ENCODE measurements around the gene CPEB3. TPM values are rescaled to one million over a fixed set of nuclear protein-coding genes. Genes with fewer than 3 reads are reported as not detected.

The CPEB3 gene
- total RNA-seq, 3 donors from 2014 or later, result 7.4 to 11.0 (median 8.2) TPM

DNA sequence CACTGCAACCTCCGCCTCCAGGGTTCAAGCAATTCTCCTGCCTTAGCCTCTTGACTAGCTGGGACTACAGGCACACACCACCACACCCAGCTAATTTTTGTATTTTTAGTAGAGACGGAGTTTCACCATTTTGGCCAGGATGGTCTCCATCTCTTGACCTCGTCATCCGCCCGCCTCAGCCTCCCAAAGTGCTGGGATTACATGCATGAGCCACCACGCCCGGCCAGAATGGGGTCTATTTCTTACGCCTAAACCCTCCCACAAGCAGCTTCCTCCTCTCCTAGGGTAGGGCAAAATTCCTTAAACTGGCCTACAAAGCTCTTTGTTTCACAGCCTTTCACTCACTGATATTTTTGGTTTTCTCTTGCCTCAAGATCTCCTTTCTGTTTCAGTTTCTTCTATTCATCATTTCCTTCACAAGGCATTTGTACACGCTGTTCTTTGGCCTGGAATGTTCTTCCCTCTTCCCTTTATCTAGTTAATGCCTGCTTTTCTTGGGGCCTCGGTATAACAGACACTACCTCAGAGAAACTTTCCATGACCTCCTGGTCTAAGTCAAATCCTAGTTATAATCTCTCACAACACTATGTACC lies 6.7 kb downstream of the CPEB3 start:
- ATAC-seq (peak; percentile 42), DNase-seq (no peak)
- intact Hi-C loops (cut with DNase I, micrococcal nuclease), result no loop called here
- no peak for TF ChIP-seq CTCF (IDR thresholded peaks at IDR 0.05)
- Histone ChIP-seq H3K4me3 (no peak overlapping the region), H3K9me3 (no peaks in the 10 kb centered on the region), H3K4me1 (ENCODE audit: low read depth) (no peaks in the 10 kb centered on the region), H3K36me3 (ENCODE audit: low read depth) (no peaks in the 10 kb centered on the region)

GRCh38 chr10:92278996-92279696 lies 11.7 kb downstream of the CPEB3 start:
- DNase-seq (no peak), ATAC-seq (no peak)
- intact Hi-C loops (cut with DNase I, micrococcal nuclease), result no loop called here
- no peaks in the 10 kb centered on the region for H3K36me3 ChIP-seq (ENCODE audit: low read depth)
- no peak overlapping the region for H3K4me3 ChIP-seq
- no peaks in the 10 kb centered on the region for H3K9me3 ChIP-seq
- H3K4me1 ChIP-seq (ENCODE audit: low read depth), result no peaks in the 10 kb centered on the region
- TF ChIP-seq CTCF (IDR thresholded peaks at IDR 0.05), result no peak

DNA sequence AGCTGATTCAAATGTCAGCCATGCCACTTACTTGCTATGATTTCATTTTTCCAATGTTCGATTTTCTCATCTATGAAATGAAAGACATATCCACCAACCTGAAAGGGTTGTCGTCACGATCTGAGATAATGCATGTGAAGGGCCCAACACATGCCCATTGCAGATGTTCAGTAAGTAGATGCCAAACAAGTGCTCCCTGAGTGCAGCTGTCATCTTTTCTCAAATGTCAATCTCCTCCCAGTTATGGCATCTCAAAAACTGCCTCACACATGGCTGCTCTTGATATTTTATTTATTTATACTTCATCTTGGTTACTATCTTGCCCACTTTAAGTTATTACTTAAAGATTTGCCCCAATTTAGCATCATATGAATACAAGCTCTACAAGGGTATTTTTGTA lies 16.8 kb downstream of the CPEB3 start:
- no peaks in the 10 kb centered on the region for H3K36me3 ChIP-seq (ENCODE audit: low read depth)
- ATAC-seq (no peak), DNase-seq (no peak)
- intact Hi-C loops (cut with DNase I, micrococcal nuclease), result no loop called here
- no peaks in the 10 kb centered on the region for H3K9me3 ChIP-seq
- H3K4me3 ChIP-seq, result no peak overlapping the region
- no peaks in the 10 kb centered on the region for H3K4me1 ChIP-seq (ENCODE audit: low read depth)
- TF ChIP-seq CTCF (IDR thresholded peaks at IDR 0.05), result no peak

GRCh38 chr10:92268748-92269147 lies 22.1 kb downstream of the CPEB3 start:
- TF ChIP-seq CTCF (IDR thresholded peaks at IDR 0.05), result no peak

GRCh38 chr10:92267343-92267742 lies 23.5 kb downstream of the CPEB3 start:
- DNase-seq, result no peak
- Histone ChIP-seq H3K4me3 (no peak overlapping the region), H3K9me3 (no peaks in the 10 kb centered on the region), H3K4me1 (ENCODE audit: low read depth) (no peaks in the 10 kb centered on the region), H3K36me3 (ENCODE audit: low read depth) (no peaks in the 10 kb centered on the region)
- no peak for TF ChIP-seq CTCF (IDR thresholded peaks at IDR 0.05)
- ATAC-seq, result no peak
- intact Hi-C loops (cut with DNase I, micrococcal nuclease), result no loop called here

More at GRCh38 chr10:92268748-92269147, 22.1 kb downstream of the CPEB3 start:
- ATAC-seq, result no peak
- Histone ChIP-seq H3K4me1 (ENCODE audit: low read depth) (no peaks in the 10 kb centered on the region), H3K36me3 (ENCODE audit: low read depth) (no peaks in the 10 kb centered on the region), H3K4me3 (no peak overlapping the region), H3K9me3 (no peaks in the 10 kb centered on the region)
- no peak for DNase-seq
- intact Hi-C loops (cut with DNase I, micrococcal nuclease), result no loop called here

Data from mucosa of descending colon (tissue), 3 donors.